Gastroesophageal sphincter (tissue), 4 donors: ENCODE data around the gene ELL. TPM values are rescaled to one million over a fixed set of nuclear protein-coding genes. Genes with fewer than 3 reads are reported as not detected.

ENCODE experiments used
- ATAC-seq: fragments of 150-250 bp; one replicate; pipeline ENCODE4 v1.9.1; 2016; ENCODE audit warnings: mild to moderate bottlenecking, moderate library complexity
- H3K27ac ChIP-seq, 4 donors: fragments of 200-600 bp; sonication (generic) in 3 of 4; 1 replicate in 3 of 4; 2 replicates in 1 of 4; pipeline ENCODE4 v1.5.1; 2016 to 2019
- H3K27me3 ChIP-seq: fragments of 200-600 bp; sonication (generic); one replicate; pipeline ENCODE4 v1.5.1; 2019
- H3K36me3 ChIP-seq, 2 donors: fragments of 200-600 bp; sonication (generic); one replicate each; pipeline ENCODE4 v1.5.1; 2019; ENCODE audit warnings: control low read depth in 1 of 2
- H3K4me1 ChIP-seq, 3 donors: fragments of 200-600 bp; sonication (generic); 1 replicate in 2 of 3; 2 replicates in 1 of 3; pipeline ENCODE4 v1.5.1; 2016 to 2019; ENCODE audit warnings: control low read depth in 2 of 3
- H3K4me3 ChIP-seq, 2 donors: fragments of 200-600 bp; sonication (generic); one replicate each; pipeline ENCODE4 v1.5.1; 2019; ENCODE audit warnings: mild to moderate bottlenecking in 1 of 2, moderate library complexity in 1 of 2
- H3K9me3 ChIP-seq, 3 donors: fragments of 200-600 bp; sonication (generic); one replicate each; pipeline ENCODE4 v1.5.1; 2017 to 2019; ENCODE audit warnings: control low read depth in 2 of 3
- CTCF ChIP-seq, 4 experiments: fragments of 200-600 bp in 2 of 4; fragments of 450-650 bp in 2 of 4; sonication (generic) in 1 of 4; IDR thresholded peaks; one replicate each; pipeline ENCODE4 v1.5.1; 2017 to 2019; ENCODE audit warnings: antibody characterized with exemption in 4 of 4, mild to moderate bottlenecking in 2 of 4, moderate library complexity in 2 of 4
- EP300 ChIP-seq: sonication (generic); formaldehyde crosslinking; IDR thresholded peaks from one replicate; pipeline ENCODE4 v1.6.1; 2017; ENCODE audit warnings: antibody characterized with exemption, mild to moderate bottlenecking
- POLR2A ChIP-seq, 2 donors: fragments of 450-650 bp; IDR thresholded peaks; one replicate each; pipeline ENCODE4 v1.6.1; 2017; ENCODE audit warnings: antibody characterized with exemption in 2 of 2, mild to moderate bottlenecking in 2 of 2, moderate library complexity in 1 of 2
- POLR2AphosphoS5 ChIP-seq: sonication (generic); formaldehyde crosslinking; IDR thresholded peaks from one replicate; pipeline ENCODE4 v1.6.1; 2017; ENCODE audit warnings: antibody characterized with exemption
- WGBS, 2 donors: methylation state at CpG; one replicate each; pipeline ENCODE4 v1.1.5; 2018; ENCODE audit warnings: low coverage in 1 of 2; 5-methylcytosine and 5-hydroxymethylcytosine counted together
- total RNA-seq, 4 donors: library from RNA; depleted of rRNA; stranded (reverse); fragments of >200 nt; gene quantifications; one replicate each; pipeline ENCODE4 v1.1.0, GENCODE V29; 2016

ELL gene
- total RNA-seq, 4 donors from 2014 or later: 12.5 to 19.0 (median 14.7) TPM

GRCh38 chr19:18488838-18489626 lies 32.8 kb downstream of the ELL start:
- TF ChIP-seq POLR2A (IDR thresholded peaks at IDR 0.05) (no peak), CTCF (IDR thresholded peaks at IDR 0.05) (peak in 3 of 4 experiments; percentile 24 to 58 (median 55)), EP300 (no peak)
- no peak for ATAC-seq
- 23 to 41% methylated on average over 4 to 10 of the region's 22 CpGs for WGBS, 2 donors
- peaks cover 0 to 88% (median 49%) of the 10 kb centered on the region in 3 donors for H3K4me1 ChIP-seq
- H3K27ac ChIP-seq: peak overlapping the region in 3 of 4 donors; percentile 32 to 68 (median 45)
- H3K36me3 ChIP-seq: no peaks in the 10 kb centered on the region
- no peaks in the 10 kb centered on the region for H3K9me3 ChIP-seq
- no peaks in the 10 kb centered on the region for H3K27me3 ChIP-seq
- no peak overlapping the region for H3K4me3 ChIP-seq

- Histone ChIP-seq H3K4me1 (peaks cover 0 to 88% (median 50%) of the 10 kb centered on the region in 3 donors), H3K36me3 (no peaks in the 10 kb centered on the region), H3K27ac (peak overlapping the region in 2 of 4 donors; percentile 45 to 68), H3K4me3 (no peak overlapping the region), H3K9me3 (no peaks in the 10 kb centered on the region), H3K27me3 (no peaks in the 10 kb centered on the region)
- no peak for ATAC-seq
- TF ChIP-seq EP300: no peak
- TF ChIP-seq CTCF (IDR thresholded peaks at IDR 0.05): peak in 1 of 4 experiments; percentile 24
- 100% methylated on average over 1 of the region's 6 CpGs; no CpG with 5 or more reads in 1 of the 2 donors for WGBS, 2 donors
Measured at GRCh38 chr19:18488403-18488723, 33.5 kb downstream of the ELL start.

GRCh38 chr19:18487576-18488402 lies 34.1 kb downstream of the ELL start:
- no peaks in the 10 kb centered on the region for H3K9me3 ChIP-seq
- H3K36me3 ChIP-seq: no peaks in the 10 kb centered on the region
- H3K4me1 ChIP-seq: peaks cover 0 to 88% (median 51%) of the 10 kb centered on the region in 3 donors
- WGBS, 2 donors: 80% methylated on average over 5 of the region's 17 CpGs
- H3K27ac ChIP-seq: peak overlapping the region in 3 of 4 donors; percentile 42 to 68 (median 45)
- no peak overlapping the region for H3K4me3 ChIP-seq
- no peaks in the 10 kb centered on the region for H3K27me3 ChIP-seq
- ATAC-seq: no peak
- TF ChIP-seq POLR2A (IDR thresholded peaks at IDR 0.05) (no peak), POLR2AphosphoS5 (no peak), CTCF (IDR thresholded peaks at IDR 0.05) (peak in 1 of 4 experiments; percentile 5)

- Histone ChIP-seq H3K4me3 (no peak overlapping the region), H3K27me3 (no peaks in the 10 kb centered on the region), H3K9me3 (no peaks in the 10 kb centered on the region), H3K4me1 (peaks cover 0 to 83% (median 51%) of the 10 kb centered on the region in 3 donors), H3K27ac (peak overlapping the region in 3 of 4 donors; percentile 55 to 77 (median 68)), H3K36me3 (no peaks in the 10 kb centered on the region)
- WGBS, 2 donors: 75 to 87% methylated on average over 2 to 3 of the region's 8 CpGs
- no peak for TF ChIP-seq POLR2A (IDR thresholded peaks at IDR 0.05)
- TF ChIP-seq EP300: no peak
- TF ChIP-seq CTCF (IDR thresholded peaks at IDR 0.05): no peak
- no peak for TF ChIP-seq POLR2AphosphoS5
- no peak for ATAC-seq
Measured at GRCh38 chr19:18486746-18487145, 35.1 kb downstream of the ELL start.
